ENCODE results near the gene IQGAP3.
A peak's percentile ranks its signal among the peaks of the same experiment; 100 is the strongest.

IQGAP3 gene

DNA sequence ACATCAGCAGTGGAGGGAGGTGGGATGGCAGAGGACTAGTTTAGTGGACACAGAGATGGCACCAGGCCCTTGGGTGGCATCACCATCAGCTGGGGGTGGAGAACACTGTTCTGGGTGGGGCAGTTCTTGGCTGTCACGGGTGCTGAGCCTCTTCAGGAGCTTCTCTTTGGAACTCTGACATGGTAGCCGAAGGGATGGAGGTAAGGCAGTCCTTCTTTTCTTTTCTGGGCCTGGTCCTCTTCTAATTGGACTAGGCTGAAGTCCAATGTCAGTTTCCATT lies 63.5 kb downstream of the IQGAP3 start:
- no peak for DNase-seq

DNA sequence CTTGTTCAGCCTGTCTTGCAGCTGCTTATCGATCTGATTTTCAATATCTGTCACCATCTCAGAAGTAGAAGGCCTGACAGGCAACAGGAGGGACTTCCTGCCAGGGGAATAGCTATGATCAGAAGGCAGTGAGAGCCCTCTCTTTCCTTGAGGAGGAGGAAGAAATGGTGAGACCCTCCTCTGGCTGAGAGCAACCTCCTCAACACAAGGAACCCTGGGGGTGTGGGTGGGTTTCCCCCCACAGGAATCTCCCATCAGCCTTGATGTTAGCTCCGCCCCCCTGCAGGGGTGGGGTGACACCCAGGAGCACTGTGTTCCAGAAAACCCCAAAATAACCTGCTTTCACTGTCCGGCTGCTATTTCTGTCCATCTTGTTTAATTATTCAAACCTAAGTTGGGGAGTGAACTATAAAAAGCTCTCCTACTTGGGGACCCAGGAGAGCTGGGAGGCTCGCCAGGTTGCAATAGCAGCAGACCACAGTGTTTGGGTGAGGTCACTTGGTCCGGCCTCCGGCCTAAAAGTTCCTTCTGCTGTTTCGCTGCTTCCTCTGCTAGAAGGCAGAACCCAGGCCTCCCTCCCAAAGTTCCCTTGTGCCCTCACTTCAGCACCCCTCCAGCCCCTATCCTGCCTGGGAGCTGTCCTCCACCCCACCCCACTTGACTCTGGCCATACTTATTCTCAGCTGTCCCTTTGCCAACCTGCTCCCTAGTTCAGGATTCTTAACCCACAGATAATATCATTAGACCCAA lies 64.0 kb downstream of the IQGAP3 start:
- DNase-seq = no peak

DNA sequence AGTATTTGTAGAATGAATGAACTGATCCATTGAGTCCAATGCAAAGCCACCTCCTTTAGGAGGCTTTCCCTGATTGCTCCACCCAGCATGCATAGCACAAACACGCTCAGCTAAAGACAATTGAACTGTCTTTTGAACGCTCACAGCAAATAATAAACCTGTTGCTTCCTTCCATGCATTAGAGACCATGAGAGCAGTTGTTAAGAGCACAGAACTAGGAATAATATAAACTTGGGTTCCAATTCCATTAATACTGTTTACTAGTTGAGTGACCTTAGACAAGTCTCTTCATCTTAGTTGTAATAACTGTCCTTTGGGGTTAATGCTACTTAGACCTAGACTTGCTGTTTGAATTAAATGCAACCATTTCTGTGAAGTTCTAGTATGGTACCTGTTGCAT lies 65.9 kb downstream of the IQGAP3 start:
- no peak for DNase-seq

DNA sequence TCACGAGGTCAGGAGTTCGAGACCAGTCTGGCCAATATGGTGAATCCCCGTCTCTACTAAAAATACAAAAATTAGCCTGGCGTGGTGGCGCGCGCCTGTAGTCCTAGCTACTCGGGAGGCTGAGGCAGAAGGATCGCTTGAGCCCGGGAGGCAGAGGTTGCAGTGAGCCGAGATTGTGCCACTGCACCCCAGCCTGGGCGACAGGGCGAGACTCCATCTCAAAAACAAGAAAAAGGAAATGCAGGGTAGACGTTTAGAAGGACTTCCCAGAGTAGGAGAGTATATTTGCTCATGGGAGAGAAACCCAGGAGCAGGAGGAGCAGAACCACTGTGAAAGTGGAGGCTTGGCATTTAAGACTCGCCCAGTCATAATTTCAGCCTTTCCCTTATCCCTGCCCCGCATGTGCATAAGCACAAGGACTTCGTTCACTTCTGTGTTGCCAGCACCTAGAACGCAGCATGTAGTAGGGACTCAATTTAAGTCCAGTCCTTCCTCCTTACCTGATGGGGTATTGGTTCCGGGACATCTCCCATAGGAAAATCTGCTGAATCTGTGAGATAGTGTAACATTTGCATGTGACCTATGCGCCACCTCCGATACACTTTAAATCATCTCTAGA lies 66.6 kb downstream of the IQGAP3 start:
- DNase-seq = no peak

DNA sequence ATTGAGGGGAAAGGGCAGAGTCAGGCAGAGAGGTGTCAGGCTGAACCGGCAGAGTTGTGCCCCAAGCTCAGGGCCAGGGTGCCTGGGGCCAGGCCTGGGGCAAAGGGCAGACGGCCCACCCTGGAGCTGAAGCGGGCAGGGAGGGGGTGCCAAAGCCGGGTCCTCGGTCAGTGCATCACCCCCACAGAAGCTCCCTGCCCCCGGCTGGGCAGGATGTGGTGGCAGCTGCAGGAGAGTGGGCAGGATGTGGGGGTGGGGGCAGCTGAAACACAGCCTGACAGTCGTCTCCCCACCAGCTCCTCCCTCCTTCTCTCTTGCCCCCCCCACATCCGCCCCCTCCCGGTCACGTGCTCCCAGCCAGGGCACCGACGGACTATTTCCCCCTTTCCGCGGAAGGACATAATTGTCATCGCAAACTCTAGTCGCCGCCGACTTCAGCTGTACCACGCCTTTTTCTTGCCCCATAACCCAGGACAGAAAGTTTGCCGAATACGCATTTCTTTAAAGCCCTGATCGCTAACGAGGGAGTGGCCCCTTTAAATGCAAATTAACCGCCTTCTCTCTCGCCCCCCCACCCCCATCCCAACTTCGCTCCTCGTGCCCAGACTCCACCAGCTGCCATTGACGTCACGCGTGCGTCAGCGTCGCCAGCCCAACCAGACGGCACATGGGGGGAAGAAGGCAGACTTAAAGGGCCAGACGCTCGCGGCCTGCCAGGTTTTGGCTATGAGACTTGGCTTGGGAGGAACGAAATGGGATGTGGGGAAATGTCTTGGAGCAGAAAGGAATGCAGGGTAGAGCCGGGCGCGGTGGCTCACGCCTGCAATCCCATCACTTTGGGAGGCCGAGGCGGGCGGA lies 67.3 kb downstream of the IQGAP3 start:
- DNase-seq = peak; percentile 99 to 100

DNA sequence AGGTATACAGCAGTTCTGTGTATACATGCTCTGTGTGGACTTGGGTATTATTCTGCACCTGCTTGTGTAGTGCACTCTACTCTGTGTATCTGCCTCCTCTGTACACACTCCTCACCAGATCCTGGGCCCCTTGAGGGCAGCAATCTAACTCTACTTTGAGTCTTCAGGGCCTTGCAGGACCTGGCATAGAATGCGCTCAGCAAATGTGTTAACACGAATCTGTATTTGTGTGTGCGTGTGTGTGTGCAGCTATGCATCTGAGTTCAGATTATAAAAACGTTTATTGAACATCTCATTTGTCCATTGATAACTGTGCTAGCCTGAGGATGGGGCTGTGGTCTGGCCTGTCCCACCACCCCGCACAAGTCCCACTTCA lies 67.9 kb downstream of the IQGAP3 start:
- DNase-seq = no peak

DNA sequence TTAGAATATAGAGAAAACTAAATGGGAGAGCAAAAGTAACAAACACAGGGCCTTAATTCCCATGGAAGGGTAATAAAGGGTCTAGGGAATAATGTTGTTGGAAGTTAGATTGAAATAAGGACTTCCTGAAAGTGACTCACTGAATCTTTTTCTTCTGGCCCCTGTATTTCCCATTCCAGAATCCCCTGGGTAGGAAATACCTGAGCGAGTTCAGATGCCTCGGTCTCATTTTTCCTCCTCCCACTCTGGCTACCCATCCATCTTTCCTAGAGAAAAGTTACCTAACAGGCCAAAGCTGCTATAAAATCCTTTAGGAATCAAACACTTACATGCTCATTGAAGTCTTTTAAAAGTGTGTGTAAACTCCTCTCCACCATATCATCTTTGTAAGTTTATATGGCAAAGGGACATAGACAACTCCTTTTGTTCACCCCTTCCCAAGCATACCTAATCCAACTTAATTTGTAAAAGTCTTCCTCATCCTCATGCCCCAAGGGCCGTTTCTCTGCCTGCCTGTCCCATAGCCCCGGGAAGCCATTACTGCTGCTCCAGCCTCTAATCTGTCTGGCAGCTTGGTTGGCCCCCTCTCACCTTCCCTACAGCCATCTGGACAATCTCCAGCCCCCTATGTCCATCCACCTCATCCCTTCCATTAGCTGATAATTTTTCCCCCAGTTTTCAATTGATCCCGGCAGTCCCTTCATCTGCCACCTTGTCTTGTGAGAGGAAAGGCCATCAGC lies 68.5 kb downstream of the IQGAP3 start:
- DNase-seq = no peak

DNA sequence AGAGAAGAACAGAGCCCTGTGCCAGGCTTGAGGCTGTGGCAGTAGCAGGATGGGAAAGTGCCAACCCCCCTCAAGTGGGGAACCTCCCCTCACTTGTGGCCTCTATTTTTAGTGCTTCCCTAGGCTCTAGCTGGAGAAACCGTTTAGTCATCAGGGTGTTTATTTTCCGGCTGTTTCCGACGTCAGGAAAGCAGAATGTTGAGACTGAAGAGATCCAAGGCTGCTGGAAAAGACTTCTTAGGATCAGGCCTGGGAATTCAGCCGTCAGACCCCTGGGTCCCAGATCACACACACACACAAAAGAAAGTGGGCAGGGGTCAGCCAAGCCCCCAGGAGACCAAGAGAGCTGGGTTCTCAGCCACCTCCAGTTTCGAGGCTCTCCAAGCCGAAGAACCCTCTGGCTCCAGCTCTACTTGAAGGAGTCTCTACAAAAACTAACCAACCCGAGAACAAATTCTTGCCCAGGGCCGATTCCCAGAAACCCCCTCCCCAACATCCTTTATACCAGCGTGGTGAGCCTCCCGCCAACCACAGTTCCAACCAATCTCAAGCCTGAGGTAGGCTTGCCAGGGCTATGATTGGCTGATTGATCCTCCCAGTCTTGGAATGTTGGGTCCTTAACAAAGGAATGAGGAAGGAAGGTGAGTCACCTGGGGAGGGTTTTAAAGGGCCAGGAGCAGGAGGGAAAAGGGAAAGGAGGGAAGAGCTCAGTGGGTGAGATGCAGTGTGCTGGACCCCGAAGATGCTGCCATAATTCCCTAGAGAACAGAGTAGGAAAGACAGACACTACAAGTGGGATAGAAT lies 69.3 kb downstream of the IQGAP3 start:
- DNase-seq = peak in 1 of 2 donors; percentile 80

DNA sequence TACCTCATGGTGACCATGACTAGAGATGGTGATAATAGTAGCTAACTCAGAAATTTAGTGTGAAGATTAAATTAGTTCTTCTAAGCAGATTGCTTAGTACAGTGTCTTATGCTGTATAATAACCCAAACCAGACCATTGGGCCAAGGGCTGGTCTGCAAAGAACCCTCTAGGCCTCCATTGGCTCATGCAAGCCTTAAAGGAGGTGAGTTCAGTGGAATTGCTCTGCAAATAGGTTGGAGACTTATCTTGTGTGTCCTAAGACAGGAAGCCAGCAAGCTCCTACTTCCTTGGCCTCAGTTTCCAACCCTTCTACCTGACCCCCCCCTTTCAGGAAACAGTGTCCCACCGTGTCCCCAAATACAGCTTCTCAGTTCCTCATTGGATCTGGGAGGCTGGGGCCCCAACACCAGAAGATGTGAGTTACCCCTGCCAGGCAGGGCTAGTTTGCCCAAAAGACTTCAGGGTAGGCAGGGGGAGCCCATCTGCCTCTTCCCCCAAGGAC lies 69.9 kb downstream of the IQGAP3 start:
- DNase-seq = no peak

DNA sequence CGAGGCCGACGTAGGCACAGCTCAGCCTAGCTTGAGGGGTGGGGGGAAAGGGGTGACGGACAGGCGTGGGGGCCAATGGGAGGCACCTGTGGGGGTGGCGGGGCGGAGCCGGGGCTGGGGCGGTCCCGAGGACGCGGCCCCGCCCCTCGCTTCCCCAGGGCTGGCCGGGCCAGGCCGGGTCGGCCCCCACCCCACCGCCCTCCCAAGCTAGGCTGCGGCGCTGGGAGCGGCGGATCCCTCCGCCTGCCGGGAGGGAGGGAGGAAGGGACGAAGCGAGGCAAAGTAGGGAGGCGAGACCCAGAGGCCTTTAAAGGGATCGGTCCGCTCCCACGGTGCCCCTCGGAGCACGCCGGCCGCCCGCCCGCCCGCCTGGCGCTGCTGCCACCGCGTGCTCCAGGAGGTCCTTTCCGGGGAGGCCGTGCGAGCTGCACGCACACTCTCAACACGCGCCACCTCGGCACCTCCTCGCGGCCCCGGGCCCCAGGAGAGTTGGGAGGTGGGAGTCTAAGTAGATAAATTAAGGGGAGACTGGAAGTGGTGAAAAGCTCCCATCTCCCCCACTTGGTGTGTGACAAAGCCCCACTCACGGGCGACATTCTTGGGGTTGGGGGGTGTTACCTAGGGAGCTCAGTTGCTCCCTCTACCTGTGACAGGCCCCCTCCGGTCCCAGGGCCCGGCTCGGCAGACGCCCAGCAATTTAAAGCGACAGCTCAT lies 71.4 kb downstream of the IQGAP3 start:
- DNase-seq = peak; percentile 90 to 93

DNA sequence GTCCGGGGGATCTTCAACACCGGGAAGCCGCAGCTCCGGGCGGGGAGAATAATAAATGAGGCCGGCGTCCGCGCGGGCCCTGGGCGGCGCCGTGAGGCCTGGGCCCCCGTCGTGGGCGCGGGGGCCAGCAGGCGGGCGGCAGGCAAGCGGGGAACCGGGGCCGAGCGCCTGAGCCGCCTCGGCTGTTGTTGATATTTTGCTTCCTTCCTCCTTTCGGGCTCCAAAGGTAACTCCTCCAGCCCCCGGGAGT lies 71.9 kb downstream of the IQGAP3 start, which contains the start of gene MEF2D:
Gene MEF2D (minus strand): TSS at position 233 of the 250 bp plus-strand sequence. CDS start 17,483 bp downstream, outside the sequence.
- DNase-seq = no peak

DNA sequence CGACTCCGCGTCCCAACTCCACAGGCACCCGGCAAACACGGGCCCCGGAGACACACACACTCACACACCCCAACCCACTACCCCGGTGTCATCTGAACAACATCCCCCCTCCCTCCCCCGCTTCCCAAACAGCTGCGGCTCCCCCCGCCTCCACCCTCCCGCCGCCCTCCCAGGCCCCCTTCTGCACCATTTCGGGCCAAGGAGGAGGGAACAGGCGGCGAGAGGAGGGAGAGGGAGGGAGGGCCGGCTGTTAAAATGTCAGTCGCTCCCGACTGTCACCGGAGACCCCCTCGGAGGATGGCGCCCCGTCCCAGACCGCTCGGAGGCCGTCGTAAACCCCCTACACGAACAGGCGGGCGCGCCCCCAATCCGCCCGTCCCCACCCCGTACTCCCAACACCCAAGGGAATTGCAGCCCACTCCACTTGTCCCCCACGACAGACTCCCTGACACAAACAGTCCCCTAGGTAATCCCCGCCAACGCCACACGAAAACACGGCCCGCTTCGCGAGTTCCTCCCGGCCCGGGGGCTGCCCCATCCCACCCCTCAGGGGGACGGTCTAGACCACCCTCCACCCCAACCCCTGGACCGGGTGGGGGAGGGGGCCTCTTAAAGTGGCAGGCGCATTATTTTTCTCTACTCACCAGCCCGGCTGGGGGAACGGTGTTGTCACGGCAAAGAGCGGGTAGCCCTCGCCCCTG lies 72.4 kb downstream of the IQGAP3 start:
- peak in 1 of 2 donors; percentile 52 for DNase-seq

DNA sequence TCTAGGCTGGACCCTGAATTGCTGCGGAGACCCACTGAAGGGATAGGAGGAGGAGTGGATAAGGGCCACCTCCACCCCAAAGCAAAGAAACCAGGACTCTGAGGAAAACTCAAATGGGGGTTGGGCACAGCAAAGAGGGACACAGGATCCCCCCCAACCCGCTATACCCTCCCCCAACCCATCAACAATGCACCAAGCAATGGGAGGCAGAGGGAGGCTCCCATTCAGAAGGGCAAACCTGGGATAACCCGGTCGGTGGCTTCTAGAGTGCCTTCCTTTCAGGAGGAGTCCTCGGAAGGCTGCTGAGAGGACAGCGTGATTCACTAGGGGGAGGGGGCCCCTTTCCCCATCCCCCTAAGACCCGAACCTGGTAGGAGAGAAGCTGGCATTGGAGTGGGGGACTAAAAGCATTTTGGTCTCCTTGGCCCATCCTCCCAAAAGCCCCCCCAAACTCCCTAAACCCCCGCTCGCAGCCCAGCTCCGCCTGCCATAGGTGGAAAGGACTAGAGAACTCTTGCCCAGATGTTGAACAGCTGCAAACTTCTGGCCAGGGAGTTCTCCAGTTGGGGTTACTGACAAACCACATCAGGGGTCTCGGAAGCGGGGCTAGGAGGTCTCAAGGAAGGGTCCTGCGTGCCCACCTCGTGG lies 73.0 kb downstream of the IQGAP3 start:
- no peak for DNase-seq

DNA sequence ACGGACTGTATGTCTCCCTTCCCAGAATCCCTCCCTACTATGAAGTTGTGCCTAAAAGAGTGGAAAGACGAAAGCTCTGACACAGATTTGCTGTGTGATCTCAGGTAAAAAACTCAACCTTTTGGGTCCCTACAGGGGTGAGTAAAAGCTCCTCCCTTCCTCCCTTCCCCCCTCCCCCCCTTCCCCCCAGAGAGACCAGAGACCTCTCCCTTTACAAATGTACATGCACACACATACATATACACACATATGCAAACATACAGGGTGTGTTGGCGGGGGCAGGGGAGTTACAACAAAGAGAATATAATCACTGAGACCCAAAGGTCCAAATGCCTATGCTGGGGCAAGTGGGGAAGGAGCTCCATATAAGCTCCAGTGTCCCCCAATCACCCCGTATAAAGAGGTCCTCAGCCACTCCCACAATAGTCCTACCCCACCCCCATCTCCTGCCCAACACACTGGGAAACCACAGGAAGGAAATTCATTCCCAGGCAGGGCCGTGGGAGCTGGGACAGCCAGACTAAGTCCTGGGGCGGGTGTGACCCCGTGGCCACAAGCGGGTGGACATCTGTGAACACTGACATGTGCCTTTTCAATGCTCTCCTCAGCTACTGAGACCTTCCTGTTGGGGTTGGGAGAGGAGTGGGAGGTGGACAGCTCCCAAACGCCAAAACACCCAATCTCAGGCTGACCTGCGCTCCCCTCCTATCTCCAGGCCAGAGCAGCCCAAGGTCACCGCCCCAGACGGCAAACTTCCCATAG lies 73.8 kb downstream of the IQGAP3 start:
- DNase-seq = no peak

DNA sequence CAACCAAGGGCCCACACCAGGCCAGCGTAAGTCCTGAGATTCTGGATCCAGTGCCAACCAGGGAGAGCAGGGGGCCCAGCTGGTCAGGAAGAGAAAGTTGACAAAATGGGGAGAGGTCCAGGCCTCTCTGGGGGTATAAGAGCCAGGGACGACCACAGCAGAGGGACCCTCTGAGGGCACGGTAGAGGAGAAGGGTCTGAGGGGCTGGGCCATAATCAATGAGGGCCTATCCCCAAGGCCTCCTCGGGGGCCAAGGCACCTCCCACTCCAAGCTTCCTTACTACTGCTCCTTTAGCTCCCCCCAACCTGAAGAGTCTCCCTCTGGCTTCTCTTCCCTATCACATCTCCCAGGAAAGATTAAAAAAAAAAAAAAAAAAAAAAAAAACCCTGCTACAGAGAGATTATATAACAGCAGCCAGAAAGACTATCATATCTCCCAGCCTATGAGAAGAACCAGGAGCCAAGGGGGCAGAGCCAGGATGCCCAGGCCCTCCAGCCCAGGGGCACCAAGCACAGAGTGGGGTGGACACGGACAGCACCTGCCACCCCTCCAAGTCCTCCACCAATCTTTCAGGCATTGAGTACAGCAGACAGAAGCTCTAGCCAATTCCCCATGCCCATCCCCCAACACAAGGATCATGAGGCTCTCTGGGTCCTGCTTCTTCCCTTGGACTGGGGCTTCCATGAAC lies 74.5 kb downstream of the IQGAP3 start:
- no peak for DNase-seq

DNA sequence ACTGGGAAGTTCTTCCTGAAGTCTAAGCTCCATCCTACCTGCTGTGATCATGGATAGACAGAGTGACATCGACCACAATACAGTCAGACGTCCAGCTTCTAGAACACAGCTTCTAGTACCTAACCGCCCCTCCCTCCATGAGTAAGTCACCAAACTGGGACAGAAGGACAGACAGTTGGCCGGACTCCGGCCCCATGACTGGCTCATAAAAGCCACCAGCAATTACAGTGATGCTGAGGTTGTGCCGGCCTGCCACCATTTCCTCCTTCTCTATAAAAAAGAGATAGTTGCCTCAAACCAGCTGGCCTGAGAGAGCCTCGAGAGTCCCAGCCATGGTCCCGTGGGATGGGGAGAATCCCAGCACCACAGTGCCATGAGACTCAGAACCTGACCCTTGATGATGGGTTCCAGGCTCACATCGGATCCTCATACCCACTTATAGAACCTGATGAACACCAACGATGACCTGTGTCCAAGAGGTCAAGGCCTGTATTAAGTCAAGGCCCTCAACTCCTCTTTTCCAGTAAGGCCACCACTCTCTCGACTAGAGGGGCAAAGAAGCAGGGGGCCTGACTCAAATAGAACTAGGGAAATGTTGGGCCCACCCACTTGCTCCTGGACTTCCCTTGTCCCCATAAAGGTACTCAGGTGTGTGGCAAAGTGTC lies 75.2 kb downstream of the IQGAP3 start:
- no peak for DNase-seq

DNA sequence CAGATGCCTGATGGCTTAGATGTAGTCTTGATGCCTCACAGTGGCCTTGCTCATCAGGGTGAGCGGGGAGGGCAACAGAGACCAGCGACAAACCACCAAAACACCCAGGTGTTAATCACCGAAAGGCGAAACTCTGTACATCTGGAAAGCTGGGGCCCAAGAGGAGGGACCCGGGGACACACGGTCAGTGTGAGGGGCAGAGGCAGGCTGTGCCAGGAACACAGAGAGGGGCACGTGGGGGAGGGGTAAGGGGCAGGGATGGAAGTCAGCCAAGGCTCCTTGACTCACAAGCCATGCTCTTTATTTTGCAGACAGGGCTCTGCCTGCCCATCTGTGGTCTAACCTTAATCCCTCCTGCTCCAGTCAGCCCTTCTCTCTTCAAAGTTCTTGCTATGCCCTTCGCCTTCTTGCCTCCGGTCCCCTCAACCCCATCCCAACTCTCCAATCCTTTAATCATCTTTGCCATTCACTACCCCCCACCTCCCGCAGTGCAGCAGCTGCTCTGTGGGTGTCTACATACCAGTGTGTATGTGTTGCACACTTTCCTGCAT lies 76.1 kb downstream of the IQGAP3 start:
- DNase-seq = no peak

Data from bone marrow (tissue), 2 donors.